GM18505 (cell line): Measurements from ENCODE around the gene CHRNB1.

ENCODE experiments used
- ATAC-seq: cut with Tn5 transposase; IDR thresholded peaks from one replicate; pipeline ENCODE4 v1.9.1; 2021; ENCODE audit not compliant: unreplicated experiment
- POLR2A ChIP-seq: IDR thresholded peaks from 4 replicates; pipeline ENCODE4 v1.6.1; 2011; ENCODE audit warnings: borderline replicate concordance; ENCODE audit not compliant: insufficient read depth, insufficient read length; ENCODE audit errors: extremely low read depth

Gene CHRNB1

GRCh38 chr17:7483255-7484066 is 38.6 kb downstream of the CHRNB1 start:
- TF ChIP-seq POLR2A: peak; percentile 44
- ATAC-seq: peak; percentile 28

DNA sequence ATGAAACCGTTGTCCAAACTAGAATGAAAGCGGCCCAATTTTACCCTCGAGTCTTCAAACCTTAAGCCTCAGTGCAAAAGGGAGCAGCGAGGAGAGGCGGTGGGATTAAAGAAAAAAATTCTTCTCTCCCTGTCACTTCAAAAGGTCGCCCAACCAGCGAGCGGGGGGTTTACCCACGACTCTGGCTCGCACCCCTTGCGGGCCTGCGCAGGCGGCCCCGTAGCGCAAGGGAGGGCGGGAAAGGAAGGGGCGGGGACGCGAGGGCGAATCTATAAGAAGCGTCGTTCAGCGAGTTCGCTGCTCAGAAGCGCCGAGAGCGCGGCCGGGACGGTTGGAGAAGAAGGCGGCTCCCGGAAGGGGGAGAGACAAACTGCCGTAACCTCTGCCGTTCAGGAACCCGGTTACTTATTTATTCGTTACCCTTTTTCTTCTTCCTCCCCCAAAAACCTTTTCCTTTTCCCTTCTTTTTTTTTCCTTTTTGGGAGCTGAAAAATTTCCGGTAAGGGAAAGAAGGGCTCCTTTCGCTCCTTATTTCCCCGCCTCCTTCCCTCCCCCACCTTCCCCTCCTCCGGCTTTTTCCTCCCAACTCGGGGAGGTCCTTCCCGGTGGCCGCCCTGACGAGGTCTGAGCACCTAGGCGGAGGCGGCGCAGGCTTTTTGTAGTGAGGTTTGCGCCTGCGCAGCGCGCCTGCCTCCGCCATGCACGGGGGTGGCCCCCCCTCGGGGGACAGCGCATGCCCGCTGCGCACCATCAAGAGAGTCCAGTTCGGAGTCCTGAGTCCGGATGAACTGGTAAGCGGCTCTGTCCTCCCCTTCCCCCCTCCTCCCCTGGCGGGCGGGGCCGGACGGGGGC is 39.4 kb downstream of the CHRNB1 start, which contains the start of gene POLR2A:
Gene POLR2A, plus strand, starts transcription at position 300 of the 852 bp plus-strand sequence.
- TF ChIP-seq POLR2A: peak; percentile 100
- peak; percentile 57 for ATAC-seq

- TF ChIP-seq POLR2A: no peak
Measured at GRCh38 chr17:7484919-7485377, 40.1 kb downstream of the CHRNB1 start.

DNA sequence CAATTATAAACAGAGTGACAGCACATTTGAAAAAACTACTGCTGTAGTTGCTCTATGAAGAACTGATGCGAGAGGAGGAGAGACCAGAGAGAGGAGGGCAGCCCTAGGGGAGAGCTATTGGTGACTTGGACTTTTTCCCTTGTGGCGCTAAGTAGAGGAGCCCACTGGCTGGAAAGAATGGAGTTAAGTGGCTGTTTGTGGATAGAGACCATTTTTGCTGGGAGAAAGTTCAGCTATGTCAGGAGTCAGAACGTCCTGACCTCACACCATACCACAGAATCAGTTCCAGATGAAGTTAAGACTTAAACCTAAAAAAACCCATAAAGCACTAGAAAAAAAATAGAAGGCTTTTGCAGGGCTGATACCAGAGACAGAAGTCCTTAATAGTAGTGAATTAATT is 41.3 kb downstream of the CHRNB1 start:
- no peak for ATAC-seq
- no peak for TF ChIP-seq POLR2A

More at GRCh38 chr17:7484919-7485377, 40.1 kb downstream of the CHRNB1 start:
- no peak for ATAC-seq

DNA sequence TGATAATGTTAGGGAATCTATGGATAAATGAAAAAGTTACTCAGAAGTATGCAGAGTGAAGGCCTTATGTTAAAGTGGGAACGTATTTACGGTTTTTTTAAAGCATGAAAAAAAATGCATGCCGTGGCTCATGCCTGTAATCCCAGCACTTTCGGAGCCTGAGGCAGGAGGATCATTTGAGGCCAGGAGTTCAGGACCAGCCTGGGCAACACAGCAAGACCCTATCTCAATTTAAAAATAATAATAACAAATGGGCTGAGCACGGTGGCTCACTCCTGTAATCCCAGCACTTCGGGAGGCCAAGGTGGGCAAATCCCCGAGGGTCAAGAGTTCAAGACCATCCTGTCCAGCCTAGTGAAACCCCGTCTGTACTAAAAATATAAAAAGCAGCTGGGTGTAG is 45.3 kb downstream of the CHRNB1 start:
- ATAC-seq: no peak
- no peak for TF ChIP-seq POLR2A

DNA sequence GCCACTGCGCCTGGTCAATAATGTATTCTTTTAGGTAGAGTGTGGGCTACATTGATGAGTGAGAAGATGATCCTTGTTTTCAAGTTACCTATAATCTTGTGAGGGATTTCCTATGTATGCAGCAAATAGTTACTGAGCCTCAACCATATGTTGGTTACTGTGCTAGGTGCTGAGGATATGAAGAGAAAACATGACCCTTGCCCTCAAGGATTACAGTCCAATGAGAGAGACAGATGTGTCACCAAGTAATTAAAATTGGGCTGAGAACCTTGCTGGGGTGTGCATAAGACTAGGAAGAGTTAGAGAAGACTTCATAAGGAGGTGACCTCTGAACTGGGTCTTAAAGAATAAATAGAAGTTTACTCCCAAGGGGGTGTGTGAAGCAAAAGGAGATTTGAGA is 46.7 kb downstream of the CHRNB1 start:
- no peak for TF ChIP-seq POLR2A
- no peak for ATAC-seq

- no peak for ATAC-seq
- no peak for TF ChIP-seq POLR2A
Measured at GRCh38 chr17:7493941-7494340, 49.1 kb downstream of the CHRNB1 start.

DNA sequence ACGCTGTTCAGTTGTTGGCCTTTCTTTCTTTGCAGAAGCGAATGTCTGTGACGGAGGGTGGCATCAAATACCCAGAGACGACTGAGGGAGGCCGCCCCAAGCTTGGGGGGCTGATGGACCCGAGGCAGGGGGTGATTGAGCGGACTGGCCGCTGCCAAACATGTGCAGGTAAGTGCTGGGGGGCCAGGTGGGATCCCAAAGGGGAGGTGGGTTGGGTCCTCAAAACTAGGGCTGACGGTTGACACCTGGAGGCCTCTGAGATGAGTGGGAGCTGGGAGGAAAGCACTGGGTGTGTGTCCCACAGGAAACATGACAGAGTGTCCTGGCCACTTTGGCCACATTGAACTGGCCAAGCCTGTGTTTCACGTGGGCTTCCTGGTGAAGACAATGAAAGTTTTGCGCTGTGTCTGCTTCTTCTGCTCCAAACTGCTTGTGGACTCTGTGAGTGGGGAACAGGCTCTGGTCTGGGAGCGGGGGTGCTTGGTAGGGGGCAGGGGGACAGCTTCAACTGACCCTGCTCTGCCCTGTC is 51.1 kb downstream of the CHRNB1 start:
- TF ChIP-seq POLR2A: no peak
- no peak for ATAC-seq

- no peak for TF ChIP-seq POLR2A
- no peak for ATAC-seq
Measured at GRCh38 chr17:7496470-7497183, 51.8 kb downstream of the CHRNB1 start.

DNA sequence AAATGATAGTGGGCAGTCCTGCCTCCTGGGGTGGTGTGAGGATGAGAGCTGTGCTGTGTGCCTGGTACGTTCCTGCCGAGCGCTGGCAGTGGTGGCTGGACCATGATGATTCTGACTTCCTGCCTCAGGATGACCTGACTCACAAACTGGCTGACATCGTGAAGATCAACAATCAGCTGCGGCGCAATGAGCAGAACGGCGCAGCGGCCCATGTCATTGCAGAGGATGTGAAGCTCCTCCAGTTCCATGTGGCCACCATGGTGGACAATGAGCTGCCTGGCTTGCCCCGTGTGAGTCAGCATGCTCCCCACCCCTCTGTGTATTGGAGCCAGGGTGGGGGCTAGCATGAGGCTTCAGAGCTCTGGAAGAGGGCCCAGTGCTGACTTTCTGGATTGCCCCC is 52.4 kb downstream of the CHRNB1 start:
- no peak for TF ChIP-seq POLR2A
- ATAC-seq: no peak

GRCh38 chr17:7497636-7498035 is 52.8 kb downstream of the CHRNB1 start:
- no peak for TF ChIP-seq POLR2A
- ATAC-seq: no peak

GRCh38 chr17:7499161-7499560 is 54.3 kb downstream of the CHRNB1 start:
- no peak for ATAC-seq
- TF ChIP-seq POLR2A: no peak

DNA sequence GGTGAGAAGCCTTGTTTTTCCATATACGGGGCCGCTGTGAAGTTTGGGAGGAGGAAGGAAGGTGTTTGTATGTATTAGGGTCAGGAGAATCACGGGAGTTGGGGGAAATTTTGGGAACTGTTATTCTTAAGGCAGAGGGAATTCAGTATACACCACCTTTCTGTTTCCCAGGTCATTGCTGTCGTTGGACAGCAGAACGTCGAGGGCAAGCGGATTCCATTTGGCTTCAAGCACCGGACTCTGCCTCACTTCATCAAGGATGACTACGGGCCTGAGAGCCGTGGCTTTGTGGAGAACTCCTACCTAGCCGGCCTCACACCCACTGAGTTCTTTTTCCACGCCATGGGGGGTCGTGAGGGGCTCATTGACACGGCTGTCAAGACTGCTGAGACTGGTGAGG is 56.9 kb downstream of the CHRNB1 start:
- ATAC-seq: no peak
- no peak for TF ChIP-seq POLR2A
